GM18517 (cell line): ENCODE results near the gene CDCA7L.

Source experiments
- ATAC-seq: cut with Tn5 transposase; IDR thresholded peaks from one replicate; pipeline ENCODE4 v1.9.1; 2021; ENCODE audit warnings: mild to moderate bottlenecking, moderate library complexity; ENCODE audit not compliant: unreplicated experiment

CDCA7L gene

GRCh38 chr7:21945454-21946221, at the start of gene CDCA7L:
Gene CDCA7L (minus strand): TSS chr7:21945899. CDS start chr7:21945804, 95 bp downstream.
- peak; percentile 86 for ATAC-seq

- no peak for ATAC-seq
Observed at GRCh38 chr7:21986096-21986495, 40.4 kb upstream of the CDCA7L start.

- ATAC-seq = no peak
Observed at GRCh38 chr7:21984042-21984441, 38.3 kb upstream of the CDCA7L start.

- no peak for ATAC-seq
Observed at GRCh38 chr7:21983056-21983455, 37.4 kb upstream of the CDCA7L start.

- ATAC-seq = no peak
Observed at GRCh38 chr7:21981524-21981923, 35.8 kb upstream of the CDCA7L start.

- ATAC-seq = no peak
Observed at GRCh38 chr7:21980926-21981500, 35.3 kb upstream of the CDCA7L start.

GRCh38 chr7:21972397-21972784, 26.7 kb upstream of the CDCA7L start:
- no peak for ATAC-seq

- ATAC-seq = no peak
Observed at GRCh38 chr7:21971780-21972396, 26.2 kb upstream of the CDCA7L start.

- ATAC-seq = no peak
Observed at GRCh38 chr7:21969822-21970221, 24.1 kb upstream of the CDCA7L start.

- no peak for ATAC-seq
Observed at GRCh38 chr7:21967598-21968003, 21.9 kb upstream of the CDCA7L start.

GRCh38 chr7:21966271-21966670, 20.6 kb upstream of the CDCA7L start:
- ATAC-seq = peak; percentile 88

GRCh38 chr7:21965291-21965690, 19.6 kb upstream of the CDCA7L start:
- no peak for ATAC-seq

GRCh38 chr7:21962677-21963076, 17.0 kb upstream of the CDCA7L start:
- ATAC-seq = no peak

- no peak for ATAC-seq
Observed at GRCh38 chr7:21960922-21961321, 15.2 kb upstream of the CDCA7L start.

GRCh38 chr7:21959387-21959776, 13.7 kb upstream of the CDCA7L start:
- ATAC-seq = no peak

GRCh38 chr7:21953781-21954180, 8.1 kb upstream of the CDCA7L start:
- no peak for ATAC-seq

- ATAC-seq = no peak
Observed at GRCh38 chr7:21948887-21949540, 3.3 kb upstream of the CDCA7L start.

GRCh38 chr7:21948364-21948763, 2.7 kb upstream of the CDCA7L start:
- no peak for ATAC-seq

GRCh38 chr7:21947946-21948345, 2.2 kb upstream of the CDCA7L start:
- no peak for ATAC-seq

GRCh38 chr7:21947056-21947455, 1.4 kb upstream of the CDCA7L start:
- ATAC-seq = no peak

- ATAC-seq = no peak
Observed at GRCh38 chr7:21946222-21946709, 567 bp upstream of the CDCA7L start.
